ENCODE results near the gene MAFB.

The MAFB gene

GRCh38 chr20:40677343-40677924, 11.6 kb downstream of the MAFB start:
- peaks cover 3% of the 10 kb centered on the region for H3K4me1 ChIP-seq (ENCODE audit: insufficient read depth, insufficient read length)
- H3K9ac ChIP-seq (ENCODE audit: insufficient read length, low read depth) = no peak overlapping the region
- peaks cover 31% of the 10 kb centered on the region for H3K27me3 ChIP-seq (ENCODE audit: insufficient read depth, insufficient read length)
- H3K4me3 ChIP-seq (ENCODE audit: insufficient read length, low read depth) = no peak overlapping the region
- no peak for TF ChIP-seq ZNF274 (IDR thresholded peaks at IDR 0.05; ENCODE audit: low read depth, low read length)
- TF ChIP-seq SUZ12 (IDR thresholded peaks at IDR 0.05; ENCODE audit: extremely low read depth, insufficient read depth, insufficient read length) = no peak
- TF ChIP-seq YY1 (IDR thresholded peaks at IDR 0.05; ENCODE audit: insufficient read depth, insufficient read length) = no peak
- DNase-seq (ENCODE audit: low read depth, low spot score) = no peak
- H3K36me3 ChIP-seq (ENCODE audit: insufficient read depth, insufficient read length, low read length) = no peaks in the 10 kb centered on the region
- H3K9me3 ChIP-seq (ENCODE audit: insufficient read depth, low read length) = no peaks in the 10 kb centered on the region

- no peak for TF ChIP-seq YY1 (IDR thresholded peaks at IDR 0.05; ENCODE audit: insufficient read depth, insufficient read length)
- TF ChIP-seq SUZ12 (IDR thresholded peaks at IDR 0.05; ENCODE audit: extremely low read depth, insufficient read depth, insufficient read length) = no peak
- no peak for TF ChIP-seq ZNF274 (IDR thresholded peaks at IDR 0.05; ENCODE audit: low read depth, low read length)
- no peak overlapping the region for H3K4me3 ChIP-seq (ENCODE audit: insufficient read length, low read depth)
- no peaks in the 10 kb centered on the region for H3K36me3 ChIP-seq (ENCODE audit: insufficient read depth, insufficient read length, low read length)
- H3K4me1 ChIP-seq (ENCODE audit: insufficient read depth, insufficient read length) = no peaks in the 10 kb centered on the region
- H3K9ac ChIP-seq (ENCODE audit: insufficient read length, low read depth) = no peak overlapping the region
- H3K9me3 ChIP-seq (ENCODE audit: insufficient read depth, low read length) = no peaks in the 10 kb centered on the region
- peaks cover 28% of the 10 kb centered on the region for H3K27me3 ChIP-seq (ENCODE audit: insufficient read depth, insufficient read length)
- no peak for DNase-seq (ENCODE audit: low read depth, low spot score)
These were observed 12.4 kb downstream of the MAFB start for GRCh38 chr20:40676491-40677269.

- no peak for DNase-seq (ENCODE audit: low read depth, low spot score)
- no peak overlapping the region for H3K9ac ChIP-seq (ENCODE audit: insufficient read length, low read depth)
- H3K4me1 ChIP-seq (ENCODE audit: insufficient read depth, insufficient read length) = no peaks in the 10 kb centered on the region
- H3K36me3 ChIP-seq (ENCODE audit: insufficient read depth, insufficient read length, low read length) = no peaks in the 10 kb centered on the region
- no peak overlapping the region for H3K4me3 ChIP-seq (ENCODE audit: insufficient read length, low read depth)
- TF ChIP-seq ZNF274 (IDR thresholded peaks at IDR 0.05; ENCODE audit: low read depth, low read length) = no peak
- no peak for TF ChIP-seq YY1 (IDR thresholded peaks at IDR 0.05; ENCODE audit: insufficient read depth, insufficient read length)
- no peak for TF ChIP-seq SUZ12 (IDR thresholded peaks at IDR 0.05; ENCODE audit: extremely low read depth, insufficient read depth, insufficient read length)
- H3K27me3 ChIP-seq (ENCODE audit: insufficient read depth, insufficient read length) = peaks cover 21% of the 10 kb centered on the region
- no peaks in the 10 kb centered on the region for H3K9me3 ChIP-seq (ENCODE audit: insufficient read depth, low read length)
These were observed 13.3 kb downstream of the MAFB start for GRCh38 chr20:40675599-40676221.

GRCh38 chr20:40673442-40673841, 15.6 kb downstream of the MAFB start:
- no peak for DNase-seq (ENCODE audit: low read depth, low spot score)
- Histone ChIP-seq H3K9me3 (ENCODE audit: insufficient read depth, low read length) (no peaks in the 10 kb centered on the region), H3K9ac (ENCODE audit: insufficient read length, low read depth) (no peak overlapping the region), H3K4me1 (ENCODE audit: insufficient read depth, insufficient read length) (peaks cover under 1% of the 10 kb centered on the region), H3K4me3 (ENCODE audit: insufficient read length, low read depth) (no peak overlapping the region), H3K36me3 (ENCODE audit: insufficient read depth, insufficient read length, low read length) (no peaks in the 10 kb centered on the region), H3K27me3 (ENCODE audit: insufficient read depth, insufficient read length) (peaks cover 12% of the 10 kb centered on the region)
- no peak for TF ChIP-seq ZNF274 (IDR thresholded peaks at IDR 0.05; ENCODE audit: low read depth, low read length)
- no peak for TF ChIP-seq YY1 (IDR thresholded peaks at IDR 0.05; ENCODE audit: insufficient read depth, insufficient read length)
- no peak for TF ChIP-seq SUZ12 (IDR thresholded peaks at IDR 0.05; ENCODE audit: extremely low read depth, insufficient read depth, insufficient read length)

- TF ChIP-seq YY1 (IDR thresholded peaks at IDR 0.05; ENCODE audit: insufficient read depth, insufficient read length) = no peak
- TF ChIP-seq ZNF274 (IDR thresholded peaks at IDR 0.05; ENCODE audit: low read depth, low read length) = no peak
- TF ChIP-seq SUZ12 (IDR thresholded peaks at IDR 0.05; ENCODE audit: extremely low read depth, insufficient read depth, insufficient read length) = no peak
- Histone ChIP-seq H3K4me3 (ENCODE audit: insufficient read length, low read depth) (no peak overlapping the region), H3K4me1 (ENCODE audit: insufficient read depth, insufficient read length) (peaks cover 4% of the 10 kb centered on the region), H3K27me3 (ENCODE audit: insufficient read depth, insufficient read length) (peaks cover 7% of the 10 kb centered on the region), H3K36me3 (ENCODE audit: insufficient read depth, insufficient read length, low read length) (no peaks in the 10 kb centered on the region), H3K9ac (ENCODE audit: insufficient read length, low read depth) (no peak overlapping the region), H3K9me3 (ENCODE audit: insufficient read depth, low read length) (no peaks in the 10 kb centered on the region)
- DNase-seq (ENCODE audit: low read depth, low spot score) = no peak
These were observed 16.9 kb downstream of the MAFB start for GRCh38 chr20:40672095-40672494.

- Histone ChIP-seq H3K4me3 (ENCODE audit: insufficient read length, low read depth) (no peak overlapping the region), H3K36me3 (ENCODE audit: insufficient read depth, insufficient read length, low read length) (no peaks in the 10 kb centered on the region), H3K4me1 (ENCODE audit: insufficient read depth, insufficient read length) (peaks cover 4% of the 10 kb centered on the region), H3K9me3 (ENCODE audit: insufficient read depth, low read length) (no peaks in the 10 kb centered on the region), H3K27me3 (ENCODE audit: insufficient read depth, insufficient read length) (no peaks in the 10 kb centered on the region), H3K9ac (ENCODE audit: insufficient read length, low read depth) (no peak overlapping the region)
- no peak for DNase-seq (ENCODE audit: low read depth, low spot score)
- no peak for TF ChIP-seq ZNF274 (IDR thresholded peaks at IDR 0.05; ENCODE audit: low read depth, low read length)
- no peak for TF ChIP-seq SUZ12 (IDR thresholded peaks at IDR 0.05; ENCODE audit: extremely low read depth, insufficient read depth, insufficient read length)
- no peak for TF ChIP-seq YY1 (IDR thresholded peaks at IDR 0.05; ENCODE audit: insufficient read depth, insufficient read length)
These were observed 18.8 kb downstream of the MAFB start for GRCh38 chr20:40670253-40670652.

GRCh38 chr20:40669692-40670091, 19.3 kb downstream of the MAFB start:
- no peak for DNase-seq (ENCODE audit: low read depth, low spot score)
- Histone ChIP-seq H3K9ac (ENCODE audit: insufficient read length, low read depth) (no peak overlapping the region), H3K4me1 (ENCODE audit: insufficient read depth, insufficient read length) (peaks cover 4% of the 10 kb centered on the region), H3K4me3 (ENCODE audit: insufficient read length, low read depth) (no peak overlapping the region), H3K36me3 (ENCODE audit: insufficient read depth, insufficient read length, low read length) (no peaks in the 10 kb centered on the region), H3K9me3 (ENCODE audit: insufficient read depth, low read length) (no peaks in the 10 kb centered on the region), H3K27me3 (ENCODE audit: insufficient read depth, insufficient read length) (no peaks in the 10 kb centered on the region)
- TF ChIP-seq YY1 (IDR thresholded peaks at IDR 0.05; ENCODE audit: insufficient read depth, insufficient read length) = no peak
- TF ChIP-seq ZNF274 (IDR thresholded peaks at IDR 0.05; ENCODE audit: low read depth, low read length) = no peak
- TF ChIP-seq SUZ12 (IDR thresholded peaks at IDR 0.05; ENCODE audit: extremely low read depth, insufficient read depth, insufficient read length) = no peak

Data from NT2/D1 (cell line).